Right lobe of liver (tissue), 6 donors: ENCODE data around the gene EFCAB5. TPM values are rescaled to one million over a fixed set of nuclear protein-coding genes. Genes with fewer than 3 reads are reported as not detected.
A peak's percentile ranks its signal among the peaks of the same experiment; 100 is the strongest.

Source experiments
- ATAC-seq, 4 donors: fragments of 200-7000 bp; cut with Tn5 transposase; one replicate each; pipeline ENCODE4 v1.9.1; 2020; ENCODE audit warnings: mild to moderate bottlenecking in 4 of 4, moderate library complexity in 4 of 4
- DNase-seq, 3 donors: peaks; one replicate each; pipeline ENCODE4 v3.0.0-alpha.2; 2020
- H3K27ac ChIP-seq, 3 donors: fragments of 200-600 bp; one replicate each; pipeline ENCODE4 v1.8.0; 2022
- H3K27me3 ChIP-seq, 2 donors: fragments of 200-600 bp; one replicate each; pipeline ENCODE4 v1.8.0; 2022
- H3K36me3 ChIP-seq, 4 donors: fragments of 200-600 bp; sonication (generic) in 1 of 4; one replicate each; pipeline versions ENCODE4 v1.5.1 to v1.8.0; 2017 to 2022; ENCODE audit warnings: control low read depth in 1 of 4
- H3K4me1 ChIP-seq, 4 donors: fragments of 200-600 bp; sonication (generic) in 1 of 4; one replicate each; pipeline versions ENCODE4 v1.5.1 to v1.8.0; 2017 to 2022; ENCODE audit warnings: control low read depth in 1 of 4
- H3K4me3 ChIP-seq, 3 donors: fragments of 200-600 bp; one replicate each; pipeline ENCODE4 v1.8.0; 2022
- H3K9me3 ChIP-seq, 4 donors: fragments of 200-600 bp; sonication (generic) in 1 of 4; one replicate each; pipeline versions ENCODE4 v1.5.1 to v1.8.0; 2017 to 2022; ENCODE audit warnings: control low read depth in 1 of 4
- CTCF ChIP-seq, 4 donors: fragments of 200-600 bp in 3 of 4; fragments of 450-650 bp in 1 of 4; IDR thresholded peaks; one replicate each; pipeline versions ENCODE4 v1.5.1 to v1.8.0; 2016 to 2022; ENCODE audit warnings: antibody characterized with exemption in 4 of 4, mild to moderate bottlenecking in 2 of 4
- POLR2A ChIP-seq: fragments of 450-650 bp; IDR thresholded peaks from one replicate; pipeline ENCODE4 v1.6.1; 2017; ENCODE audit warnings: antibody characterized with exemption, mild to moderate bottlenecking
- WGBS: methylation state at CpG from one replicate; pipeline ENCODE4 v1.1.6; 2018; ENCODE audit warnings: low coverage, low lambda C conversion rate; ENCODE audit not compliant: insufficient coverage; ENCODE audit errors: missing lambda C conversion rate; 5-methylcytosine and 5-hydroxymethylcytosine counted together
- intact Hi-C, 2 donors: fragments of 100-400 bp; cut with DNase I; formaldehyde crosslinking; loops; one replicate each; pipeline versions ENCODE4 v1.11.2 to v1.14.1; 2022
- total RNA-seq, 6 experiments: library from RNA; depleted of rRNA in 2 of 6; stranded (reverse); fragments of >200 nt in 2 of 6; fragmentation: NEBNext Ultra II Directional in 3 of 6; extraction: Animal tissue kit (Norgen Biotek cat#: 25700) in 3 of 6; gene quantifications; one replicate each; pipeline versions ENCODE4 v1.1.0 to v1.2.4, GENCODE V29; 2016 to 2023
- donor health status: DM: no; HTN: yes; CAD: no.
- donor health status: DM: no; HTN: no; CAD: no.
- donor health status: DM: no; HTN: no; CAD: no.
- donor health status: DM: no; HTN: yes; CAD: no.
- donor health status: DM: no; HTN: yes; CAD: no.

EFCAB5 gene
- total RNA-seq, 6 experiments from 2014 or later = 0.32 TPM; not detected in 5

DNA sequence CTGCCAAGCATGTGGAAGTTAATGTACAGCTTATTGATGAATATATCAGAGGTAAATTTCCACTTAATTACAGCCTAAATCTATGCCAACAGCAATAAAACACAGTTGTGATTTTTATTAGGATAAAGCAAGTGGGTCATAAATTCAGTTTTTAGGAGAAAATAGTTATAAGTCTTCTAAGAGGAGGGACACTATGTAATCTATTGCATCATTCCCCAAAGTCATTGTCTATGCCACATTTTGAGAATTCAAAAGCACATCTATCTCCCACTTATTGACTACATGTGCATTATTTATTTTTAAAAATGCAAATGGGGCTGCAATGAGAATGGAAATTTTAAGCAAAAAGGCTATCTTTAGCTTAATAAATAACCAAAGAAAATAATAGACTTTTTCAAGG is 151.5 kb downstream of the EFCAB5 start:
- TF ChIP-seq CTCF (IDR thresholded peaks at IDR 0.05) (no peak), POLR2A (no peak)
- Histone ChIP-seq H3K9me3 (no peaks in the 10 kb centered on the region), H3K27me3 (no peaks in the 10 kb centered on the region), H3K4me3 (no peak overlapping the region), H3K36me3 (no peaks in the 10 kb centered on the region), H3K27ac (no peak overlapping the region), H3K4me1 (peaks cover 0 to 3% (median 0%) of the 10 kb centered on the region in 4 donors)
- no peak for DNase-seq
- intact Hi-C loops = no loop called here
- no peak for ATAC-seq

DNA sequence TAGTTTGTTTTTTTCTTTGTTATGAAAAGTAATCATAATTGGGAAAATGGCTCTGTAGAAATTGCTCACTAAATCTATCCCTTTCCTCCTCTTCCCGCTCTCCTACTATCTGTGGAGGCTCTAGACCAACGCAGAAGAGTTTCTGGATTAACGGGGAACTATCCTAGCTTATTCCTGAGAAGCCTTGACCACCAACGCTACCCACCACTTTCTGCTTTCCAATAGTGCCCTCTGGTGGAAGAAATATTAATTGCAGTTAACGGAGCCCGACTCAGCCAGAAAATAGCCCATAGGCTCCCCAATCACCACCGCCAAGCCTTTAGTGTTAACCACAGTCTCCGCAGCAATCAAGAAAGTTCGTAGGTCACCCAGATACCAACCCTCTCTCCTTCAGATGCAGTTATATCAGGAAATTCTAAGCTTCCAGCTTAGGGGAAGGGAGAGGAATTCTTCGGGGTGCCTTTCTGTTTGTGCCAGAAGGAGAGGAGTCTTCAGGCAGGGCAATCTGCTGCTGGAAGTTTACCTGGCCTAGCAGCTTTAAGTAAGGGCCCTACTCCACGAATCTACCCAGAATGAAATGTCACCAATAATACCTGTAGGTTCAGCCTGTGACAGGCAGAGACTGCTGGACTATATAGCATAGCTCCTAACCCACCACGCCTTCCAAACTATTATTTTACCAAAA is 152.2 kb downstream of the EFCAB5 start:
- Histone ChIP-seq H3K27me3 (no peaks in the 10 kb centered on the region), H3K4me3 (no peak overlapping the region), H3K36me3 (no peaks in the 10 kb centered on the region), H3K9me3 (no peaks in the 10 kb centered on the region), H3K27ac (no peak overlapping the region), H3K4me1 (peaks cover 0 to 3% (median 0%) of the 10 kb centered on the region in 4 donors)
- TF ChIP-seq CTCF (IDR thresholded peaks at IDR 0.05) = peak; percentile 66 to 81 (median 76)
- no peak for TF ChIP-seq POLR2A
- DNase-seq (no peak), ATAC-seq (peak; percentile 80 to 88 (median 82))
- 14% methylated on average over 12 of the region's 12 CpGs for WGBS
- intact Hi-C loops = no loop called here

GRCh38 chr17:30095507-30096244 is 154.2 kb downstream of the EFCAB5 start:
- Histone ChIP-seq H3K9me3 (no peaks in the 10 kb centered on the region), H3K4me3 (no peak overlapping the region), H3K27me3 (no peaks in the 10 kb centered on the region), H3K27ac (no peak overlapping the region), H3K4me1 (peaks cover 0 to 3% (median 0%) of the 10 kb centered on the region in 4 donors), H3K36me3 (no peaks in the 10 kb centered on the region)
- TF ChIP-seq CTCF (IDR thresholded peaks at IDR 0.05) = peak; percentile 30 to 55 (median 46)
- TF ChIP-seq POLR2A = no peak
- ATAC-seq (peak; percentile 33 to 80 (median 61)), DNase-seq (no peak)
- WGBS = 41% methylated on average over 3 of the region's 4 CpGs
- intact Hi-C loops = no loop called here

- H3K4me3 ChIP-seq = no peak overlapping the region
- H3K27ac ChIP-seq = no peak overlapping the region
- intact Hi-C loops = no loop called here
- no peaks in the 10 kb centered on the region for H3K4me1 ChIP-seq
- TF ChIP-seq CTCF (IDR thresholded peaks at IDR 0.05) (no peak), POLR2A (no peak)
- no peaks in the 10 kb centered on the region for H3K36me3 ChIP-seq
- no peak for ATAC-seq
- no peak for DNase-seq
- no peaks in the 10 kb centered on the region for H3K27me3 ChIP-seq
- H3K9me3 ChIP-seq = no peaks in the 10 kb centered on the region
- 32% methylated on average over 4 of the region's 4 CpGs for WGBS
Measured at GRCh38 chr17:30101686-30102390, 160.4 kb downstream of the EFCAB5 start.
